GM19043 (cell line): ENCODE results near the gene TRIM52.

Experiments
- ATAC-seq: cut with Tn5 transposase; IDR thresholded peaks from one replicate; pipeline ENCODE4 v1.9.1; 2021; ENCODE audit warnings: low read depth; ENCODE audit not compliant: unreplicated experiment

TRIM52 gene

DNA sequence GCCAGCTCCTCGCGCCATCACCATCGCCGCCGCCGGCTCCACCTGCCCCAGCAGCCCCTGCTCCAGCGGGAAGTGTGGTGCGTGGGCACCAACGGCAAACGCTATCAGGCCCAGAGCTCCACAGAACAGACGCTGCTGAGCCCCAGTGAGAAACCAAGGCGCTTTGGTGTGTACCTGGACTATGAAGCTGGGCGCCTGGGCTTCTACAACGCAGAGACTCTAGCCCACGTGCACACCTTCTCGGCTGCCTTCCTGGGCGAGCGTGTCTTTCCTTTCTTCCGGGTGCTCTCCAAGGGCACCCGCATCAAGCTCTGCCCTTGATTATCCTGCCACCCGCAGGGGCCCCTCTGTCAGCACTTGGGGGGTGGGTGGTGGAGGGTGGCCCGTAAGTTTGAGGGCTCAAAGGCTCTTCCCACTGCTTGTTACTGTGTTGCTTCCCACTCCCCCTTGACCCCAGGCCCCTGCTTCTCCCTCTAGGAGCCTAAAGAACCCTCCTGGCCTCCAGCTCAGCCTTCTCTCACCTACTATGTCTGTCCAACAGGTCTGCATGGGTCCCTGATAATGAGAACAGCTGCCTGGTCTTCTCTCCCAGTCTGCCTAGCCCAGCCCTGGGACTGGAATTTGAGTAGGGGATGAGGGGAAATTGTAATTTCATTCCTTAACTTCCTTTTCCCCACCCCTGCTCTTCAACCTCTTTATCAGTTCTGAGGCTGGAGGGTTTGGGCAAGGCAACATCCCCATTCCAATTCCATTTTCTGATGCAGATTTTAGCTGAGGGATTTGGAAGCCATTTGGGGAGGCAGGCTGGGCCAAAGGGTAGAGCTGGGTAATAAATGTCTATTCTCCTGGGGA lies 26.3 kb downstream of the TRIM52 start:
- no peak for ATAC-seq

- ATAC-seq, result no peak
Measured at GRCh38 chr5:181233801-181234454, 27.0 kb downstream of the TRIM52 start.

- ATAC-seq, result no peak
Measured at GRCh38 chr5:181233088-181233800, 27.7 kb downstream of the TRIM52 start.

DNA sequence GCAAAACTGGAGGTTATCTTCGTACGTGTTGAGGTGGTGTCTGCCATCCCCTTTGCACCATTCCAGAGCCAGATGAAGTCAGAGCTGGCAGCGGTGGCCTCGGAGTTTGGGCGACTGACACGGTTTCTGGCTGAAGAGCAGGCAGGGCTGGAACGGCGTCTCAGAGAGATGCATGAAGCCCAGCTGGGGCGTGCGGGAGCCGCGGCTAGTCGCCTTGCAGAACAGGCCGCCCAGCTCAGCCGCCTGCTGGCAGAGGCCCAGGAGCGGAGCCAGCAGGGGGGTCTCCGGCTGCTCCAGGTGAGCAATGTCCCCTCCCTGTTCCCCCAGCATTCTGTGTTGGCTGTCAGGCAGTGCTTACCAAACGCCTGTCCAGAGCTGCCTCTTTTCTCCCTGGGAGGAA lies 28.4 kb downstream of the TRIM52 start:
- no peak for ATAC-seq

GRCh38 chr5:181231432-181231831 lies 29.5 kb downstream of the TRIM52 start:
- ATAC-seq, result no peak

DNA sequence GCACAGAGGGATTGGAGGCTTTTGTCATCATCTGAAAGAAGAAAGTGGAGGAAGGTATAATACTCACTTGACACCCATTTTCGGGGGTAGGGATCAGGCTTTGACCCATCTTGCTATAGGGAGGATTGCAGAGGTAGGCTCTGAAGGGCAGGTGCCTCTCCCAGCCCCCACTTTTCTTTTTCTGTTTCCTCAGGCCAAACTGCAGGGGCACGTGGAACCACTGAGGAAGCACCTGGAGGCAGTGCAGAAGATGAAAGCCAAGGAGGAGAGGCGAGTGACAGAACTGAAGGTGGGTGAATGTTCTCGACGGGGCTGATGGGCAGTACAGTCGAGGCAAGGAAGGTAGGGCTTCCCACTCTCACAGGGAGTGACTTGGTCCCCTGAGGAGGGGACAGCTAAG lies 30.4 kb downstream of the TRIM52 start:
- ATAC-seq, result no peak

GRCh38 chr5:181229996-181230395 lies 30.9 kb downstream of the TRIM52 start:
- ATAC-seq, result no peak

- no peak for ATAC-seq
Measured at GRCh38 chr5:181224390-181225229, 36.3 kb downstream of the TRIM52 start.

GRCh38 chr5:181223729-181224389 lies 37.1 kb downstream of the TRIM52 start:
- no peak for ATAC-seq

DNA sequence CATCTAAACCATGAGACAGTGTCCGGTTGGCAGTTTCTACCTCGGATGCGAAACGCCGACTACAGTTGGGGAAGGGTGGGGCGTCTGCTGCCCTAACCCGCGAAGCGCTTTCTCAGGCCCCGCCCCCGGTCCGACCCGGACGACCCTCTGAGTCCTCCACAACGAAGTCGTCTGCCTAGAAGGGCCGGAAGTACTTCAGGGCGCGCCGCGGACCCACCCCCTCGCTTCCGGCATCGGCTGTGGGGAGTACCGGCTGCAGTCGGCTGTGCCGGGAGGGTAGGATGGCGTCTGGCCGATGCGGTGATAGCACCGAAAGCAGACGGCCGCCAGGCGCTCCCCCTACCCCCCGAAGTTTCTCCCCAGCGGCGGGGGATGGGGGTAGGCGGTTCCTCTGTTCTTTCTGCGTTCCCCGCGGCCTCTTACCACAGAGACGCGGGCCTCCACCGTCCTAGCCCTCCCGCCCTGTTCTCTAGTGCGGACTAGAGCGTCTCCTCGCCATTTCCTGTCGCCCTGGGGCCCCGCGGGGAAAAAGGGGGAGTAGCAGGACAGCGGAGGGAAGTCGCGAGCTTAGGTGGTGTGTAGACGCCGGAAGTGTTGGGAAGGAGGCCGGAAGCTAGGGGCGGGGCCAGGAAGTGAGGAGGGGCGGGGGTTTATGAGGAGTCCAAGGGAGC lies 37.8 kb downstream of the TRIM52 start, which contains the start of gene TRIM41:
TRIM41 (plus strand) TSS at position 224 of the 671 bp plus-strand sequence. CDS start 719 bp downstream, outside the sequence.
- peak; percentile 66 for ATAC-seq

GRCh38 chr5:181222630-181223057 lies 38.3 kb downstream of the TRIM52 start:
- ATAC-seq, result no peak

DNA sequence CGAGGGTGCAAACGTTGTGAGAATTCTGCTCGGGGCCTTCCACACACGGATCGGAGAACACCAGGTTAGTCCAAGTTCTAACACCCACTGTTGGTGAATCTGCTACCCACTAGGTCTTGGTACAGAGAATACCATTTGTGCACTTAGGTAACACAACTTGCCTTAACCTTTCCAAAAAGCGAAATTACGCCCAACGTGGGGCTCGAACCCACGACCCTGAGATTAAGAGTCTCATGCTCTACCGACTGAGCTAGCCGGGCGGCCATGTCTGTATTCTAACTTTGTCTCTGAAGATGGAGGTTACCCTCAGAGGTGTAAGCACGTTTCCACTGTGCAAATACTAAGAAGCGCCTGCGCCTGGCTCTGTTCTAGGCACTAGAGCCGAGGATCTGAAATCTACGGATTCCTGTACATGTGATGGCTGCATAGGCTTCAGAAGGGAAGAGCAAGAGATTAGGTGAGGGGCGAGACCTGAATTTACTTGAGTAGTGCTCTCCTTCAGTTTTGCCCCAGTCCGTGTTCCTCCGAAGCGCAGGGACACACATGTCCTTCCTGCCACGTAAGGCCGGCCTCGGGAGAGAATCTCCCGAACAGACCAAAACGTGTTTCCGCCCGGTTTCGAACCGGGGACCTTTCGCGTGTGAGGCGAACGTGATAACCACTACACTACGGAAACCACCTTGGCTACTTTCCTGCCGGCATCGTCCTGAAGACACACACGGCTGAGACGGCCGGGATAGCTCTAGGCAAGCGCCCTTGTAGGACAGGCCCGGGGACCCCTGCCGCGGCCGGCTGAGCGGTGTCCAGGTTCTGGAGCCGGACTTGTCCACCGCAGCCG lies 38.9 kb downstream of the TRIM52 start:
- ATAC-seq, result peak; percentile 24

GRCh38 chr5:181221105-181221791 lies 39.7 kb downstream of the TRIM52 start:
- ATAC-seq, result no peak

GRCh38 chr5:181220178-181220515 lies 40.8 kb downstream of the TRIM52 start:
- no peak for ATAC-seq

DNA sequence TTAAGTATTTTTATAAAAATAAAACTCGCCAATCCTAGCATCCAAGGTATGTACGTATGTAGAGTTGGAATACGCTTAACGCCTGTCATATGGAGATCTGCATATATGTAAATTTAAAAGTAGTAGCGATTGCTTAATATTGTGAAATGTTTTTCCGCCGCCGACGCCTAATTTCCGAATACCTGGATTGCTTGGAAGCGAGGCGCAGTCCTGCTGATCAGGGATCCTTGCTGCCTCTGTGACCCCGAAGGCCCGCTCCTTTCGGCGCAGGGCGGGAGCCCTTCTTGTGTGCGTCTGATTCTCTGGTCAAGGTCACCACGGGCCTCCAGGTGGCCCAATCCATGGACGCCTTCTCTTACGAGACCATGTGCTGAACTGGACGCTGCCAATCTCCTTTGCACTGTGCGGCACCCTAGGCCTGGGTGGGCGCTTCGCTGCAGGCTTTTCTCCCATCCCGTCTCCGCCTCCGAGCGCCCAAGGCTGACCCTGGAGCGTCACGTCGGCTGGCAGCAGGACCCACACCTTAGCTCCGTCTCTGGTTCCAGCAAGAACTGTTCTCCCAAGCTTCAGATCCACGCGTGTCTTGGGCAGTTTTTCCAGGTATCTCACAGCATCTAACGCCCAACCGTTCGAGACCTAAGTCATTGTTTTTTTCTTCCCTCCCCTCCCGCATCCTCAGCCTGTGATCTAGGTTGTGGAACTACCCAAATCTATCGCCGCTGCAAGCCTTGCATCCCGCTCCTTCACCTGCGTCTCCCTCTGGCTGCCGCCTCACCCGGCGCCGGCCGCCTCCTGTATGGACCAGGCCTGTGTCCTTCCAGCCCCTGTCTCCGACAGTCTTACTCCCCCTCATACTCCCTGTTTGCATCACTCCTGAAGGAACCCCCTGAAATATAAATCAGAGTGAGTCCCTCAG lies 41.4 kb downstream of the TRIM52 start:
- no peak for ATAC-seq

- ATAC-seq, result no peak
Measured at GRCh38 chr5:181218795-181219124, 42.2 kb downstream of the TRIM52 start.

DNA sequence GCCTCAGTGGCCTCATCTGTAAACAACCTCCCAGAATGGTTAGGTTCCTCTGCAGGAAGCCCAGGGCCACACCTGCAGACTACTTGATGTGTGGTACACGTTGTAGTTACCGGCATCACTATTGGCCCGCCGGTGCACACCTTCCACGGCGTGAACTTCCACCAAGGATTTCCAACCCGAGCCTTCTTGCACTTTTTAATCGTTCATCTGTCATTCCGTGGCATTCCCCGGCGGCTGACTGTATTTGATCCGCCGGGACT lies 43.2 kb downstream of the TRIM52 start:
- ATAC-seq, result no peak
